ENCODE results near the gene IL12RB1.

GRCh38 chr19:18021121-18021755 lies 65.5 kb downstream of the IL12RB1 start:
- TF ChIP-seq CTCF (IDR thresholded peaks at IDR 0.05) (no peak), POLR2A (IDR thresholded peaks at IDR 0.05) (no peak)
